ENCODE measurements around the gene TMEM131. TPM values are rescaled to one million over a fixed set of nuclear protein-coding genes. Genes with fewer than 3 reads are reported as not detected.

The TMEM131 gene
- total RNA-seq, 1 donor, result 45.1 TPM

DNA sequence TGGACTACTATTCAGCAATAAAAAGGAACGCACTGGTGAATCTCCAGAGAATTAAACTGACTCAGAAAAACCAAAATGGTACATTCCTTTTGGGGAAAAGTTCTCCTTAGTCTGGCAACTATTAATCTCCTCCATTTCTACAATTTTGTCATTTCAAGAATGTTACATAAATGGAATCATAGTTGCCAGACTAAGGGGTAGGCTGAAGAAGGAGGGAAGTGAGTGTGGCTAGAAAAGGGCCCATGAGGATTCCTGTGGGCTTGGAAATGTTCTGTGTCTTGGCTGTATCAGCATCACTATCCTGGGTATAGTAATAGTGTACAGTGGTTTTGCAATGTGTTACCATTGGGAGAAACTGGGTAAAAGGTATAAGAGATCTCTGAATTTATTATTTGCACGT is 209.9 kb downstream of the TMEM131 start:
- DNase-seq (ENCODE audit: low read depth), result peak; percentile 13
- TF ChIP-seq CTCF (IDR thresholded peaks at IDR 0.05; ENCODE audit: insufficient read depth, low read length), result no peak

DNA sequence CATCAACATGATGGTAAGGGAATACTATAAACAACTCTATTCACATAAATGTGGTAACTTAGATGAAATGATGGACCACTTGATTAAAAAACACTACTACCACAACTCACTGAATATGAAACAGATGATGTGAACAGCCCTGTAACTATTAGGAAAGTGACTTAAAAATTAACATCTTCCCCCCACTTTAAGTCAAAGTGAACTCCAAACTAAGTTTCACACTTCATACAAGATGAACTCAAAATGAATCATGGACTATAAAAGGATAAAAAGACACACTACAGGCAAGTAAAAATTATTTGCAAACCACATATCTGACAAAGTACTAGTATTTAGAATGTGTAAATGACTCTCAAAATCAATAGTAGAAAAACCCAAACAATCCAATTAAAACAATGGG is 210.8 kb downstream of the TMEM131 start:
- no peak overlapping the region for H3K4me3 ChIP-seq (ENCODE audit: low read depth, low read length)
- TF ChIP-seq CTCF (IDR thresholded peaks at IDR 0.05; ENCODE audit: insufficient read depth, low read length), result no peak
- DNase-seq (ENCODE audit: low read depth), result no peak

More for the DNA sequence above, 209.9 kb downstream of the TMEM131 start:
- no peak overlapping the region for H3K4me3 ChIP-seq (ENCODE audit: low read depth, low read length)

- TF ChIP-seq CTCF (IDR thresholded peaks at IDR 0.05; ENCODE audit: insufficient read depth, low read length), result no peak
- no peak overlapping the region for H3K4me3 ChIP-seq (ENCODE audit: low read depth, low read length)
- DNase-seq (ENCODE audit: low read depth), result no peak
Measured at GRCh38 chr2:97781981-97782380, 213.8 kb downstream of the TMEM131 start.

DNA sequence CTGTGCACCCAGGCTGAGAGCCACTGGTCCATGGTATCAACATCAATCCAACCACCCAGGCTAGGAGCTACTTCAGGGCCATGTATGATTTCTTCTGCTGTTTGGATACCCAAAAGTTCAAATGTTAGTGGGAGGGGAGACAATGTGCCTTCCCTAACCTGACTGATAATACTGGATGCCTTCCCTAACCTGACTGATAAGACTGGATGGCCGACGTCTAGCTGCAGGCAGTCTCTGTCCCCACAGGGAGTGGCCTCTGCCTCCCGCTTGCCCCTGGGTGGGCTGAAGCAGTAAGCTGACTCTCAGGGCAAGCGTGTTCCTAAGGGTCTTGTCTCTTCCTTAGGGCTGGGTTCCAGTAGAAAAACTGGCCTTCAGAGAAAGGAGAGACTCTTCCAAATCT is 216.6 kb downstream of the TMEM131 start:
- H3K4me3 ChIP-seq (ENCODE audit: low read depth, low read length), result no peak overlapping the region
- DNase-seq (ENCODE audit: low read depth), result no peak
- TF ChIP-seq CTCF (IDR thresholded peaks at IDR 0.05; ENCODE audit: insufficient read depth, low read length), result no peak

- no peak overlapping the region for H3K4me3 ChIP-seq (ENCODE audit: low read depth, low read length)
- DNase-seq (ENCODE audit: low read depth), result no peak
- no peak for TF ChIP-seq CTCF (IDR thresholded peaks at IDR 0.05; ENCODE audit: insufficient read depth, low read length)
Measured at GRCh38 chr2:97775074-97775473, 220.7 kb downstream of the TMEM131 start.

- no peak for DNase-seq (ENCODE audit: low read depth)
- no peak overlapping the region for H3K4me3 ChIP-seq (ENCODE audit: low read depth, low read length)
- peak; percentile 19 for TF ChIP-seq CTCF (IDR thresholded peaks at IDR 0.05; ENCODE audit: insufficient read depth, low read length)
Measured at GRCh38 chr2:97774425-97774824, 221.3 kb downstream of the TMEM131 start.

DNA sequence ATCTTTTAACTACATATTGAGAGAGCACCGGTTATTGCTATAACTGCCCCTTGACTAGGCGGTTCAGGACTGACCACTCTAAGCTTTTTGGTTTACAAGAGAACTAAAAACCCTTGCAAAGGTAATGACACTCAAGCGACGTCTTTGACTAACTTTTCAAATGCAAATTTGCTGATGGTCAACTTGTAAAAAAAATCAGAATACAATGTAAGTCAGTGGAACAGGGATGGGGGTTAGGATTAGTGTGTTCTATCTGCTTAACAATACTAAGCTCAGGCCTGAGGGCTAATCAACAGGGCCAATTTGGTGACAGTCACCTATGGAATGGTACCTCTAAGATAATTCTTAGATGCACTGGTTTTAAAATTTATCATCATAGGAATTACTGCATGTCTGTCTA is 225.3 kb downstream of the TMEM131 start:
- TF ChIP-seq CTCF (IDR thresholded peaks at IDR 0.05; ENCODE audit: insufficient read depth, low read length), result no peak
- no peak for DNase-seq (ENCODE audit: low read depth)

More for the DNA sequence above, 225.3 kb downstream of the TMEM131 start:
- H3K4me3 ChIP-seq (ENCODE audit: low read depth, low read length), result no peak overlapping the region
